ENCODE results near the gene ZNF536. TPM values are rescaled to one million over a fixed set of nuclear protein-coding genes. Genes with fewer than 3 reads are reported as not detected.
A peak's percentile ranks its signal among the peaks of the same experiment; 100 is the strongest.

ZNF536 gene
- total RNA-seq, 1 experiment from 2014 or later, result 2.9 TPM

DNA sequence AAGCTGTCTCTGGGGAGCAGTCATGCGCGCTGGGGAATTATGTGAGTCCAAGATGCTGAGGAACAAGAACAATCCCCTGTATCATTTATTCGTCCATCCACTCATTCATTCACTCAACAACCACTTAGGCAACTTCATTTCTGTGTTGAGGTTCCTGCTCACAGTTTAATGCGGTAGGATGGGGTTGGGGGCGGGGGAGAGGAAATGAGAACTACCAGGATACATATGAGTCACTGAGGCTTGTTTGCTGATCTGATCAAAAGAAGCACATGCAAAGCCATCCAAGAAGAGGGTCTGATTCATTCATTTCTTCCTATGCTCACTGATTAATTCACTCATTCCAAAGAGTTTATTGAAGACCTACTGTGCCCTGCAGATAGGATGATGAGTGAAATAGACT lies 20.9 kb downstream of the ZNF536 start:
- intact Hi-C loops (cut with micrococcal nuclease; ENCODE audit: unreplicated experiment), result no loop called here
- Histone ChIP-seq H3K36me3 (ENCODE audit: insufficient read depth, low read length, poor library complexity, severe bottlenecking) (no peaks in the 10 kb centered on the region), H3K27ac (ENCODE audit: low read depth, low read length, poor library complexity, severe bottlenecking) (no peak overlapping the region), H3K27me3 (replicated peaks; ENCODE audit: insufficient read depth, low read depth, low read length, poor library complexity) (no peaks in the 10 kb centered on the region), H3K4me3 (ENCODE audit: low read depth, low read length, poor library complexity, severe bottlenecking) (no peak overlapping the region), H3K4me1 (ENCODE audit: insufficient read depth, low read length, poor library complexity, severe bottlenecking) (no peaks in the 10 kb centered on the region), H3K9me3 (ENCODE audit: low read depth, low read length, poor library complexity, severe bottlenecking) (no peaks in the 10 kb centered on the region)
- POLR2A ChIA-PET (ENCODE audit: low non-redundant PET), result no interaction called here
- no TSS peak for BruUV-seq (replicated peaks)
- TF ChIP-seq, protein P1, sequence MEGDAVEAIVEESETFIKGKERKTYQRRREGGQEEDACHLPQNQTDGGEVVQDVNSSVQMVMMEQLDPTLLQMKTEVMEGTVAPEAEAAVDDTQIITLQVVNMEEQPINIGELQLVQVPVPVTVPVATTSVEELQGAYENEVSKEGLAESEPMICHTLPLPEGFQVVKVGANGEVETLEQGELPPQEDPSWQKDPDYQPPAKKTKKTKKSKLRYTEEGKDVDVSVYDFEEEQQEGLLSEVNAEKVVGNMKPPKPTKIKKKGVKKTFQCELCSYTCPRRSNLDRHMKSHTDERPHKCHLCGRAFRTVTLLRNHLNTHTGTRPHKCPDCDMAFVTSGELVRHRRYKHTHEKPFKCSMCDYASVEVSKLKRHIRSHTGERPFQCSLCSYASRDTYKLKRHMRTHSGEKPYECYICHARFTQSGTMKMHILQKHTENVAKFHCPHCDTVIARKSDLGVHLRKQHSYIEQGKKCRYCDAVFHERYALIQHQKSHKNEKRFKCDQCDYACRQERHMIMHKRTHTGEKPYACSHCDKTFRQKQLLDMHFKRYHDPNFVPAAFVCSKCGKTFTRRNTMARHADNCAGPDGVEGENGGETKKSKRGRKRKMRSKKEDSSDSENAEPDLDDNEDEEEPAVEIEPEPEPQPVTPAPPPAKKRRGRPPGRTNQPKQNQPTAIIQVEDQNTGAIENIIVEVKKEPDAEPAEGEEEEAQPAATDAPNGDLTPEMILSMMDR (conservative IDR thresholded peaks at IDR 0.05; ENCODE audit: low read depth, low read length), result no peak
- TF ChIP-seq EZH2 (IDR thresholded peaks at IDR 0.05; ENCODE audit: borderline replicate concordance, low read depth, low read length, poor library complexity, severe bottlenecking), result no peak
- CTCF ChIA-PET, result no interaction called here
- DNase-seq (ENCODE audit: low spot score), result peak; percentile 39

DNA sequence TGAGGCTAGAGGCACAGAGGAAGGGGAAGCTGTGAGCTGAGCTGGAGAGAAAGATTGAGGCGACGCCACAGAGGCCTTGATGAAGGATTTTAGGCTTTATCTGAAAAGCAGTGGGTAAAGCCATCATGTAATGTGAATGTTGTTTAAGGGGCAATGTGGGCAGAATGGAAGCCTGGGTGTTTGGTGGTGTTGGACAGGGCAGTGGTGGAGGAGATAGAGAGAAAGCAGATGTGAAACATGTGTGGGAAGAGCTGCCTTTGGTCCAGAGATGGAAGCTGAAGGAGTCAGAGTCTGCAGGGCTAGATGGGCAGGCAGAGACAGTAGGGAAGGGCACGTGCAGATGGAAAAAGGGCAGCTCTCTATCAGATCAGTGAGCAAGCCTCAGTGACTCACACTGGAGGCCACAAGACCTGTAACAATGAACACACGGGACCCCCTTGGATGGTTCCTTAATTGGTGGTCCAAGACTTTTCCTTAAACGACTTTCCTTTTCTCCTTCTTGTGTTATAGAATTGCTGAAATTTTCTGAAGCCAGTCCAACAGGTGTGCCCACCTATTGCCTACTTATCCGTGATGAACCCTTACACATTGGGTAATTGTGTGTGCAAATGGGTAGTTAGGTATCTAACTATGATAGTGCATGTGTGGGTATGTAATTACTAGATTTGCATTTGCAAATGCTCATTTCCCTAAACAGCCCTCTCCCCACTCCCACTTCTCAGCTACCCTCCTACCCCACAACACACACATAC lies 21.7 kb downstream of the ZNF536 start:
- no peaks in the 10 kb centered on the region for H3K4me1 ChIP-seq (ENCODE audit: insufficient read depth, low read length, poor library complexity, severe bottlenecking)
- BruUV-seq (replicated peaks), result no TSS peak
- DNase-seq (ENCODE audit: low spot score), result no peak
- H3K9me3 ChIP-seq (ENCODE audit: low read depth, low read length, poor library complexity, severe bottlenecking), result no peaks in the 10 kb centered on the region
- H3K36me3 ChIP-seq (ENCODE audit: insufficient read depth, low read length, poor library complexity, severe bottlenecking), result no peaks in the 10 kb centered on the region
- ChIA-PET CTCF (no interaction called here), POLR2A (ENCODE audit: low non-redundant PET) (no interaction called here)
- H3K4me3 ChIP-seq (ENCODE audit: low read depth, low read length, poor library complexity, severe bottlenecking), result no peak overlapping the region
- TF ChIP-seq, protein P1 (conservative IDR thresholded peaks at IDR 0.05; ENCODE audit: low read depth, low read length), result no peak
- no peak overlapping the region for H3K27ac ChIP-seq (ENCODE audit: low read depth, low read length, poor library complexity, severe bottlenecking)
- H3K27me3 ChIP-seq (replicated peaks; ENCODE audit: insufficient read depth, low read depth, low read length, poor library complexity), result no peaks in the 10 kb centered on the region
- intact Hi-C loops (cut with micrococcal nuclease; ENCODE audit: unreplicated experiment), result no loop called here

DNA sequence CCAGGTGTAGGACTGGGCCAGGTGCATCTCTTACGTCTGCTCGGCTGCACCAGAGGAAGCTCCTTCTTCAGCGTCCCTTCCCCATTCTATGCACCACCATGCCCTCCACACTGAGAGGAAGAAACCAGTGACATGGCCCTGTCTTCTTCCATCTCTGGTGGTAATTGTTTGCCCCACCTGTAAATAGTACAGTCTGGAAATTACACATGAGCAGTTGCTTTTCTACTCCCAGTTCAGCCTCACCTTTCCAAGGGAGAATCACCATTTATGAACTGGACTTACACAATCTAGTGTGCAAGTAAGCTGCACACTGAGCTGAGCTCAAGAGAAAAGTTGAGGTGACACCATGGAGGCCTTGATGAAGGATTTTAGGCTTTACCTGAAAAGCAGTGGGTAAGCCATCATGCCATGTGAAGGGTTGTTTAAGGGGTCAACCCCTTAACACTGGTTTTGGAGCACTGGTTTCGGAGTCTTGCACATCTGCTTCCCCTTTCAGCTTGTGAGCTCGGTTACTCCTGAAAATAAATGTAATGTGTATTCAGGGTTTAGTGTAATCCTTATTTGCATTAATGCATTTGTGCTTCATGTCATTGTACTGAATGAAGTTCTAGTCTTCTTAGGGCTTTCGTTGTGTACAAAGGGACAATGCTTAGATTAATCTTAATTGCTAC lies 22.4 kb downstream of the ZNF536 start:
- BruUV-seq (replicated peaks), result no TSS peak
- intact Hi-C loops (cut with micrococcal nuclease; ENCODE audit: unreplicated experiment), result no loop called here
- CTCF ChIA-PET, result no interaction called here
- POLR2A ChIA-PET (ENCODE audit: low non-redundant PET), result no interaction called here
- TF ChIP-seq, protein P1 (conservative IDR thresholded peaks at IDR 0.05; ENCODE audit: low read depth, low read length), result no peak
- no peak for TF ChIP-seq EZH2 (IDR thresholded peaks at IDR 0.05; ENCODE audit: borderline replicate concordance, low read depth, low read length, poor library complexity, severe bottlenecking)
- Histone ChIP-seq H3K36me3 (ENCODE audit: insufficient read depth, low read length, poor library complexity, severe bottlenecking) (no peaks in the 10 kb centered on the region), H3K4me3 (ENCODE audit: low read depth, low read length, poor library complexity, severe bottlenecking) (no peak overlapping the region), H3K4me1 (ENCODE audit: insufficient read depth, low read length, poor library complexity, severe bottlenecking) (no peaks in the 10 kb centered on the region), H3K27ac (ENCODE audit: low read depth, low read length, poor library complexity, severe bottlenecking) (no peak overlapping the region), H3K27me3 (replicated peaks; ENCODE audit: insufficient read depth, low read depth, low read length, poor library complexity) (no peaks in the 10 kb centered on the region), H3K9me3 (ENCODE audit: low read depth, low read length, poor library complexity, severe bottlenecking) (no peaks in the 10 kb centered on the region)
- DNase-seq (ENCODE audit: low spot score), result no peak
